Measurements from ENCODE around the gene NPTN.

NPTN gene

GRCh38 chr15:73517566-73517965, 115.6 kb downstream of the NPTN start:
- no peak for DNase-seq

DNA sequence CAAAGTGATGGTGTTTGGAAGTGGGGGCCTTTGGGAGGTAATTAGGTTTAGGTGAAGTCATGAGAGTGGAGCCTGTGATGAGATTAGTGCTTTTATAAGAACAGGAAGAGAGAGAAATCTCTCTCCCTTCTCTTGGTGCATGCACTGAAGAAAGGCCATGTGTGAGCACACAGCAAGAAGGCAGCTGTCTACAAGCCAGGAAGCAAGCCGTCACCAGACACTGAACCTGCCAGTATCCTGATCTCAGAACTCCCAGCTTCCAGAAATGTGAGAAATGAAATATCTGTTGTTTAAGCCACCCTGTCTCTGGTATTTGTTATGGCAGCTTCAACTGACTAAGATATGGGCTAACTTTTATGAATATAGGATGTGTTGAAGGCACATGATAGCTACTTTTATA, 117.7 kb downstream of the NPTN start:
- DNase-seq: no peak
